Fibroblast of upper back skin (primary cell): ENCODE measurements around the gene GABARAP.

Experiments used
- DNase-seq: peaks from one replicate; pipeline ENCODE4 v3.0.0-alpha.2; 2013

The GABARAP gene

DNA sequence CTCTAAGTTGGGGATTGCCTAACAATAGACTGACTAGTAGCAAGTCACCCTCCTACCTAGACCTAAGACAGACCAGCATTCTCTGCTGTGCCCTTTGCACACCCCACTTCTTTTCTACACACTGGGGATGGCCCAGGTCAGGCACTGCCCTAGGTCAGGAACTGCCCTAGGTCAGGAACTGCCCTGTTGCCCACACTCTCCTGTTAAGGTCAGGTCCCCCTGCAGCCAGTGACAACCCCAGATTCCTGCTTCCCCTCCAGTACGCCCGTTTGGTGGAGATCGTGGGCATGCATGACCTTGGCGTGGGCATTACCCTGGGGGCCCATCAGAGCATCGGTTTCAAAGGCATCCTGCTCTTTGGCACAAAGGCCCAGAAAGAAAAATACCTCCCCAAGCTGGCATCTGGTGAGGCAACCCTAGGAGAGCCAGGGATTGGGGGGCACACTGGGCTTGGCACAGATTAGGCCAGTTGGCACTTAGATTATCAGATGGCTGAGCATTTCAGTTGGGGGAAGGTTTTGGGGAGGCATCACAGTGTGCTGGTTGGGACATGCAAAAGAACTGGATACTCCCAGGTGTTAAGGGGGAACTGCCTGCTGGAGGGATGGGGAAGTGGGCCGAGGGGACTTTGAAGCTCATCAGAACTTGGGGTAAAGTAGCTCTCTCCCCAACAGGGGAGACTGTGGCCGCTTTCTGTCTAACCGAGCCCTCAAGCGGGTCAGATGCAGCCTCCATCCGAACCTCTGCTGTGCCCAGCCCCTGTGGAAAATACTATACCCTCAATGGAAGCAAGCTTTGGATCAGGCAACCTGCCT lies 20.8 kb downstream of the GABARAP start:
- no peak for DNase-seq

DNA sequence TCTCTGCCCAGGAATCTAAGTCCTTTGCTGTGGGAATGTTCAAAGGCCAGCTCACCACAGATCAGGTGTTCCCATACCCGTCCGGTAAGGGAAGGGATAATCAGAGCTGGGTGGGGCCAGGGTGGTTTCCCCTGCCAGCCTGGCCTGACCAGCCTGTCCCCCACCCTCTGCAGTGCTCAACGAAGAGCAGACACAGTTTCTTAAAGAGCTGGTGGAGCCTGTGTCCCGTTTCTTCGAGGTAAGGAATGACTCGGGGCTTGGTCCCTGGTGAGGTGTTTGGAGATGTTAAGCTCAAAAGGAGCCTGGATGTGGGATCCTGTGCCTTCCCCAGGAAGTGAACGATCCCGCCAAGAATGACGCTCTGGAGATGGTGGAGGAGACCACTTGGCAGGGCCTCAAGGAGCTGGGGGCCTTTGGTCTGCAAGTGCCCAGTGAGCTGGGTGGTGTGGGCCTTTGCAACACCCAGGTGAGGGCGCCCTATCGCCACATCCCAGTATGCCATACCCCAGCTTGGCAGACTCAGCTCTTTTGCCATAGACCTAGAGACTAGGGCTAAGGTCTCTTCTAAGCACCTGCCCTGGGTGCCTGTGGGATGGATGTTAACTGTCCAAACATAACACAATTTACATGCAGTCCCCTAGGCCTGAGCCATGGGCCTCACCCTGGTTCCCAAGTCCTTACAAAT lies 21.5 kb downstream of the GABARAP start:
- DNase-seq: peak; percentile 57

DNA sequence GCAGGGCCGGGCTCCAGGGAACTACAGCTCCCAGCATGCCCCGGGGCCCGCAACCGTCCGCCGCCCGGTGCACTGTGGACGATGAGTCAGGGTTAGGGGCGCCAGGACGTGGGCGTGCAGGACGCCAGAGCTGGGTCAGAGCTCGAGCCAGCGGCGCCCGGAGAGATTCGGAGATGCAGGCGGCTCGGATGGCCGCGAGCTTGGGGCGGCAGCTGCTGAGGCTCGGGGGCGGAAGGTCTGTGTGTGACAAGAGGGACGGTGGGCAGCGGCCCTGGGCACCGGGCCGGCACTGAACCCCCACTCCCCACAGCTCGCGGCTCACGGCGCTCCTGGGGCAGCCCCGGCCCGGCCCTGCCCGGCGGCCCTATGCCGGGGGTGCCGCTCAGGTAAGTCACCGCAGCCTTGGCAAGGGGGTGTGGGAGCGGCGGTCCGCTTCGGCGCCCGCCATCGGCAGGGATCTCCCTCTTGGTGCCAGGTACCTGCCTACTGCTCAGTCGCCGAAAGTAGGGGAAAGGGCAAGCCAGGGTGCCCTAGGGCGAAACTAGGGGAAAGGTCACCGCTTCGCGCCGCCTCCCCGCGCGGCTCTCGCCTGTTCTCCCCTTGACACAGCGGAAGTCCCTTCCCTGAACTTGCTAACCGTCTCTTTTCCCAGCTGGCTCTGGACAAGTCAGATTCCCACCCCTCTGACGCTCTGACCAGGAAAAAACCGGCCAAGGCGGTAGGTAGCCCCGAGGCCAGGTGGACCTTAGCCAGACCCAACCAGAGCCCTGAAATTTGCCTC lies 22.2 kb downstream of the GABARAP start, which contains the start of the genes ACADVL and DLG4:
ACADVL (plus strand) TSS at position 127 of the 781 bp plus-strand sequence; CDS start at position 174, 47 bp downstream.
DLG4 (minus strand) TSS at position 25 of the 781 bp plus-strand sequence.
- DNase-seq: peak; percentile 87

DNA sequence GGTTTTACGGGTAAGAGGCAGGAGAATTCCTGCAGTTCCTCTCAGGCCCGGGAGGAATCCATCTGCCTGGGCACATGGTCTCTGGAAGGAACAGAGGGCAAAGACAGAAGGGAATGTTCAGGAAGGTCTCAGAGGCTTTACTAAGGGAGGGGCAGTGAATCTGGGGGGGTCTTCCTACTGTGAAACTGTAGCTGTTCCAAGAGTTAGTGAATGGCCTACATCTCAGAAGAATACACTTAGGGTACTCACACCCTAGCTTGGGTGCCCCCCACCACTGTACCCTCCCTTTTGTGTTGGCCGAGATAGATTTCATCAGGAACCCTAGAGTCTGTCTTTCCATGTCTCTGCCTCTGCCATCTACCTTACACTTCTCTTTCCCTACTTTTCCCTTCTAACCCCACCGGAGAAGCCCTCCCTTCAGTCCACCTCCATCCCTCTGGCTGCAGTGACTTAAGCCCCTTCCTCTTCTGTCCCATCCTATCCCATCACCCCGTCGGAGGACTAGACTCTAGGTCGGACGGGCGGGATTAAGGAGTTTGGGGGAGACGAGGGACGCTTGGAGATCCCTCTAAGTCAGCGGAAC lies 22.9 kb downstream of the GABARAP start:
- DNase-seq: no peak

DNA sequence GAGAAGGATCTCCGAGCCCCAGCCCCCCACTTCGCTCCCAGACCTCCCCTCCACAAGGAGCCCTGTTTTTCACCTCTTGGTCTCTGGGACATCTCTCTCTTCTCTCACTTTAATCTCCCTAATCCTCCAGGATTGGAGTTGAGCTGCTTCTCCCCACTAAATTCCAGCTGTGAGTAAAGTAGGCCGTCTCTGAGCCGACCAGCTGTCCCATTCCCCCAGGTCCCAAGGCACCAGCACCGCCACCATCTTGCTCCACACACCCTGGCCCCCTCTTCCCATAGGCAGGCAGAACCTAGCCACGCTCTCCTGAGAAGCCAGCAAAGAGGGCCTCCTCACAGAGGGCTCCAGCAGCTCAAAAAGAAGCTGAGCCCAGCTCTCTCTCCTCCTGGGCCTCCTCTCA lies 23.5 kb downstream of the GABARAP start:
- DNase-seq: no peak

DNA sequence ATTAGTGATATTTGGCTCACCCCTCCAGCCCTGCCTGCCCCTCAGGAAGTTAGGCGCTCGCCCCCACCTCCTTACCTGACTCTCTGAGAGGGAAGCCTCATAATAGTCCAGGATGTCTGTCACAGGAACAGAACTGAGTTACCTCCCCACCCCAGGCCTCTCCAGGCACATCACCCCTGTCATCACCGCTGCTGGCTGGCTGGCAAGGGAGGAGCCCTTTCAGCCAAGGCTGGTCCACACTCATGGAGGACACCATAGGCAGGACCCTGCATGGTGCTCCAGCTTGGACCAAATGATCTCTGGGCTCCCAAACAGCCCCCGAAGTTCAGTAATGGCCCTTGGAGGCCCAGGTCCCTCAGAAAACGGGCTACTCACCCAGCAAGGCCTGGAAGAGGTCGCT lies 24.1 kb downstream of the GABARAP start:
- DNase-seq: no peak

DNA sequence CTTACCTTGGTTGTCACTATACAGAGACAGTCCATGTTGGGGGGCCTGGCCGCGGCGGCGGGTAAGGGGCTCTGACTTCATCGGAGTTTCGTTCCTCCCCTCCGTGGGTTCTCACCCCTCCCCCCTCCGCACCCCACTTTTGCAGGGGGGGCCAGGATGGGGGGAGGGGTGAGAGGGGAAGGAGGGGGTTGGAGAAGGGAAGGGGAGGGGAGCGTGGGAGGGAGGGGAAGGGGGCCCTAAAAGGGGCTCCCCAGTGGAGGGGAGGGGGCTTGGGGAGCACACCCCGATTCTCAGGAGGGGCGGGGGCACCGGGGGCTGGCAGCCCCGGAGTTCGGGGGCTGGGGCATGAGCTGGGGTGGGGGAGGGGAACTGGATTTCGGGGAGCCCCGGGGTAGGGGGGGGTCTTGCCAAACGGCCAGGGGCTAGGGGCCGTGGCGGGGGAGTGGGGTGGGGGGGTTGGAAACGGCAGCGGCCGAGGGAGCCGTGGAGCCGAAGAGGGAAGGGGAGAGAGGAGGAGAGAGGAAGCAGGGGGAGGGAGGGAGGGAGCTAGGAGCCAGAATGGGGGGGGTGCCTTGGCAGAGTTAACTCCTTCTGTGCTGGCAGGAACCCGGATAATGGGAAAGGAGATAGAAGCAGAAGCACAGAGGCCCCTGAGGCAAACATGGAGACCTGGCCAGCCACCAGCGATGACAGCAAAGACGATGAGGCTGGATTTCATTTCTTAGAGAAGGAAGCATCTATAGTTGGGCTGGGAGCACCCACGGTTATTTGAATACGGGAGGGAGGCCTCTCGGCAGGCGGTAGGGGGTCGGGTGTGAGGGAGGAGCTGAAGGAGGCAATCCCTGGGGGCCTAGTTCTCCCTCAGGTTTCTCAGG lies 24.9 kb downstream of the GABARAP start:
- peak; percentile 83 for DNase-seq

DNA sequence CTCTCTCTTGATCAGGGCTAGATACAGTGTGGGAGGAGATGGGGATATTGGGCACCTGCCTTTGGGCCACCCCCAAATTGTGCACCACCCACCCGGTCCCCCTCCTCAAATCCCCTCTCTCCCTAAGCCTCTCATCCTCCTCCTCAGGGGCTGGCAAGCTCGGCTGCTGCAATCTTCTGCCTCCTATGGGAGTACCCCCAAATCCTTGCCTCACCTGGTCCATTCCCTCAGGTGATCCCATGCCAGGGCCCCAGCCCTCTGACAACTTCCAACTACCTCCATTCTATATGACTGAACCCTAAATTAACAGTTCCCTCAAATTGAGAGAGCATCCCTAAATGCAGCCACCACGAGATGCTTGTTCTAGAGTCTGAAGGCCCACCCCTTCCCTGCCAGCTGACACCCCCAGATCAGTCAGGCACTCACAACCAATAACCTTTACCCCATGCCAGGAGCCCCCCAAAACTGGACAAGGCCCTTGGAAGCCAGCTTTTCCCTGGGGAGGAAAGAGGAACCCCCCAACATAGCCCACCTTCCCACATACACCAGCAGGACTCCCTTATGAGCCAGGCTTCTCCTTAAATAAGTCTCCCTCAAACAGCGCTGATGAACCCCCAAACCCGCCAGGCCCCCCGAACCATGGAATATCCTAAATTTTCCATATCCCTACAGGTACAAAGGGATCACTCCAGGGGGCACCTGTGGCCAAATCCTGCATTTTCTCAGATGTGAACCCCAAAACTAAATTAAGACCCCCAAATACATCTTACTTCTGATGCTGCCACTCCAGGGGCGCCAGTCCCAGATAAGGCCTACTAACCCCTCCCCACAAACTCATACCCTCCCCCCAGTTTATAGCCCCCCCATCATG lies 25.8 kb downstream of the GABARAP start:
- DNase-seq: no peak

DNA sequence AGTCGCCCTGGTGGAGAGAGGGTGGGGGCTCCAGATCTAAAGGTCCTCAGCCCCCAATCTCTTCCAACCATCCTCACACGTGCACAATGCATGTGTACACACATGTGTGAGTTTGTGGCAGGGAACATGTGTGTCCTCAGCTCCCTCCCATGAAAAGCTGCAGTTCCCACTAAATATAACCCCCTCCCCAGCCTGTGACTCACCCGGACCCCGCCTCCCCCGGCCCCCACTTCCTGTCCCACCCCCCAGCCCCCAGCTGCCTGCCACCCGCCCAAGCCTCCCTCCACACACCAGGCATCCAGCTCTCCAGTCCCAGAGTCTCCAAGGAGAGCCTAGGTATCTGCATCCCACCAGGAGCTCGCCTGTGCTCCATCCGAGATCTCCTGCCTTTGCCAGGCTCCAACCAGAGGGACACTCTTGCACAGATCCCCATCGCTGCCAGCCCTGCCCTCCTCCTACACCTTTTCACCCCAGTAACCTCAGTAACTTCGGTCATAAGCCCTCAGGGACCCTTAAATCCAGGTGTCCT lies 26.5 kb downstream of the GABARAP start:
- DNase-seq: peak; percentile 37

DNA sequence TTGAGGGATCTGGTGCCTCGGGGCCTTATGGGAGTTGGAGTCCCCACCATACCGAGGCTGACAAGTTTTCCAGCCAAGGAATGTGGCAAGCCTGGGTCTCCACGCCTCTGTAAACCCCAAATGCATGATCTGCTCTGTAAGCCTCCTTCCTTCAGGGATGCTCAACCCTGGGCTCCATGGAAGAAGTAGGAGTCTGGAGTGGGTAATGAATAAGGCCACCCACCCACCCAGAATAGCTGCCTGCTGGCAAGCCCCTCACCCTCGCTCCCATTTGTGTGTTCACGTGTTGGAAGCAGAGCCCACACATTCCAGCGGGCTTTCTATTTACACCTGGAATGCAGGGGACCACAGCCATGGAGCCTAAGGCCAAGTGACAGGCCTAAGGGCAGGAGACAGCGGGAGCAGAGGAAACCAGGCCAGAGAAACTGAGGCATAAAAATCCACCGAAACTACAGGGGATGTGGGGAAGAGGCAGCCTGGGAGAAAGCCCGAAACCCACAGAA lies 27.1 kb downstream of the GABARAP start:
- DNase-seq: no peak

DNA sequence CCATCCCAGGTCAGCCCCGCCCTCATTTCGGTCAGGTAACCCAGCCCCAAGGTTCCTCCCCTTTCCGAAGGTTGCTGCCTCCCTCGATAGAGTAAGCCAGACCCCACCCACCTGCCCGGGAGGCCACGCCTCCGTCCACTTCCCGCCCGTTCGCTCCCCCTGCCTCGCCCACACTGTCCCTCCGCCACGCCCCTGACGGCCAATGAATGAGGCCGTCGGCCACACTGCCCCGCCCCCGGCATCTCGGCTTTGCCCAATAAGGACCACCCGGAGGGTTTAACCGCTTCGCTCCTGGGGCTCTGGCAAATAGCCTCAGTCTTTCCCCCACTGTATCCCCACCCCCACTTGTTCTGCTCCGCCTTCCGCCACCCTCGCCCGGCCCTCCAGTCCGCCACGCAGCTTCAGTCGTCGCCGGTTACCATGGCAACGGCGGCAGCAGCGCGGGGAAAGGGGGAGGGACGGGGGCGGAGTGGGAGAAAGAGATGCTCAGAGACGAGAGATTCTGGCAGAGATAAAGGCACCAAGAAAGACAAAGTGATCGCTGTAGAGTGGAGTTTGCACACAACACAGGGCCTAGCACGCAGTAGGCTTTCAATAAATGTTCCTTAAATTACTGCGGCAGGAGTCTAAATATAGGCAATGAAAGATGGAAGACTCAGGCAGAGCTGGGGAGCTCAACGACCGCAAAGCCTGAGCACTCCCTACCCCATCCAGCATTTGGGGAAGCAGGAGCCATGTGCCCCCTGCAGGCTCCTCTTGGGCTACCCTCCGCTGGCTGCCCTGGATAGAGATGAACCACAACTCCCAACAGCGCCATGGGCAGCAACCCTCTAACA lies 27.7 kb downstream of the GABARAP start:
- DNase-seq: peak; percentile 97

DNA sequence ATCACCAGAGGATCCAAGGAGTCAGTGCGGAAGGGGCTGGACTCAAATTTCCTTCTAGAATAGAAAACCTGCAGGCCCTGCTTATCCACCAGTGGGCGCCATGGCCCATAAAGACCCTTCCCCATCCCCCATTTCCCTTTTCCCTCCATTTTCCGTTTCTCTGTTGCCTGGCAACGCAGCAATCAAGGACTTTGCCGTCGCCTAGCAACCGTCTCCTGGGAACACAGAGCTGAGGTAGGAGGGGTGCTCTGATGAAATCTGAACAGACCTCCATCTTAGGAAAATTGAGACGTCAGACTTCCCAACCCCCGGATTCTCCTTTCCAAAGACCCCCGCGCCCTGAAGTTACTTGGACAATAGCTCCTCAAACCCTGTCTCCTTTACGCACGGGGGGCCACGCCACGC lies 28.4 kb downstream of the GABARAP start:
- peak; percentile 77 for DNase-seq

DNA sequence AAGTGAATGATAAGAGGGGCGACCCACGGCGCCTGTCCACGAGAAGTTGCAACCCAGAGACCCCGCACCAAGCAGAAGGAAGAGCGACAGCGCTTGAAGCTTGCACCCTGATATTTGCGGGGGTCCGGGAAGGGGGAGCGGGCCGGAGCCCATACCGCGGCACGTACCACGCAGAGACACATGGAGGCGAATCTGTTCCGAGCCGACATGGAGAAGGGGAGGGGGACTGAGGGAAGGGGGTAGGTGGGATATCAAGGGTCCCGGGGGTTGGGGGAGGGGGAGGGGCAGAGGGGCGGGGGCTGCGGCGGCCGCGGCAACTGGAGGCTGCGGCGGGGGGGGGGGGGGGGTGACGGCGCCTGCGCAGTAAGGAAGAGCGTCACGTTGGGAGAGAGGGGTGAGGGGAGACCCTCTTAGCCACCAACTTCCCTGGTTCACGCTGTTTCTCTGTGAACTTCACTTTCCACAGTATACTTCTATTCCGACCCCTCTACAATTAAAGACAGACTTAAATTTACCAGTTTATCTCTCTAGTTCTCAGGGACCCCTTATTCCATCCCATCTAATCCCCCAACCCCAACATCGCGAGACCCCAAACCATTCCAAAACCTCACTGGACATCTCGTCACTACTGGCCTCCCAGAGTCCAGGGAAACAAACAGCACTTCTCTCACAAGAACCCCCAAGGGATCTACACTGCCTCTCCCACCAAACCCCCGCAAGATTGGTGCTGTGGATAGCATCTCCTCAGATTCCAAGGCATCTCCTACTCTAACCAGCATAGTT lies 30.6 kb downstream of the GABARAP start:
- DNase-seq: no peak

DNA sequence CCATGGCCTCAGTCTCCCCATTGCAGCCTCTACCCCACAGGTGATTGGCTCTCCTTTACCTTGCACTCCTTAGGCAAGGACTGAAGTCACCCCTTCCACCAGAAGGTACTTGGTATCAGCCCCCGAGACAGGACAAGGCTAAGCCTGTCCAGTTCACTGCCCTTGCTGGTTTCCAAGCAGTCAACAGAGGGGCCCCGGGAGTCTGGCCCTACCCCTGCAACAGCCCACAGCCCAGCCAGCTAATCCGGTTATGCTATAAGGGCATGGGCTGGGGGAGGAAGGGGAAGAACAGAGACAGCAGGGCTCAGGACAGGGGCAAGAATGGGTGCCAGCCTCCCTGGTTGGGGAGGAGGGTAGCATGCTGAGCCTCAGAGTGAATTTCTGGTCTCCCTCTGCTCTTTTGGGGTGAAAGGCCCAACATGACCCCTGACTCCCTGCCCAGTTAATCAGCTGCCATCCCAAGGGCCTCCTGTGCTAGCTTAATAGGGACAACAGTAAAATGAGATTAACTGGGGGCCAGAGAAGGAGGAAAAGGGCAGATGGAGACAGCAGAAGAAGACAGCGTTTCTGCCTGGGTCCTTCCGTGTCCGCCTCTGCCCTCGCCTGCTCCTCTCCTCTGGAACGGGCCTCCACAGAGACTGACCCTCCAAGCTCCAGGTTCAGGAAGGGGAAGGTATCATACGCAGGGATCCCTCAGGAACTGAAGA lies 33.3 kb downstream of the GABARAP start:
- no peak for DNase-seq

DNA sequence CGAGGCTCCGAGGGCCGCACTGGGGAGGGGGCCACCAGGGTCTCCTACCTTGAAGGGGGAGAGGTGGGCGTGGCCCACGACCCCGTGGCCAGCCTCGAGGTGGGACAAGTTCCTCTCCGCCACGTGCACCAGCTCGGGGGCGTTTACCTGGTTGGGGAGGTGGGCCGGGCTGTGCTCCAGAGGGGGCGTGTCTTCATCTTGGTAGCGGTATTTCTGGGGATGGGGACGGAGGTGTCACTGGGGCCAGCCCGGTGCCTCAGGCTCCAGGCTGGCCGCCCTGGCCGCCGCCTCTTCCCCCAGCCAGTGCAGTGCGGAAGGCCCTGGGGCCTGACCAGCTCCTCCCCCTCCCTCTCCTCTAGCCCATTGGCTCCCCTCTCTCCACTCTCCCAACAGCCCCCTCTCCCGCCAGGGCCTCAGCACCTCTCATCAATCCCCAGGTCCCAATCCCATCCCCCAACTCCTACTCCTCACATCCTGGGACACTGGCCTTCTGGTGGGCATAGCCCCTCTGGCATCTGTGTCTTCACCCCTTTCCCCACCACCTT lies 34.1 kb downstream of the GABARAP start:
- DNase-seq: no peak

DNA sequence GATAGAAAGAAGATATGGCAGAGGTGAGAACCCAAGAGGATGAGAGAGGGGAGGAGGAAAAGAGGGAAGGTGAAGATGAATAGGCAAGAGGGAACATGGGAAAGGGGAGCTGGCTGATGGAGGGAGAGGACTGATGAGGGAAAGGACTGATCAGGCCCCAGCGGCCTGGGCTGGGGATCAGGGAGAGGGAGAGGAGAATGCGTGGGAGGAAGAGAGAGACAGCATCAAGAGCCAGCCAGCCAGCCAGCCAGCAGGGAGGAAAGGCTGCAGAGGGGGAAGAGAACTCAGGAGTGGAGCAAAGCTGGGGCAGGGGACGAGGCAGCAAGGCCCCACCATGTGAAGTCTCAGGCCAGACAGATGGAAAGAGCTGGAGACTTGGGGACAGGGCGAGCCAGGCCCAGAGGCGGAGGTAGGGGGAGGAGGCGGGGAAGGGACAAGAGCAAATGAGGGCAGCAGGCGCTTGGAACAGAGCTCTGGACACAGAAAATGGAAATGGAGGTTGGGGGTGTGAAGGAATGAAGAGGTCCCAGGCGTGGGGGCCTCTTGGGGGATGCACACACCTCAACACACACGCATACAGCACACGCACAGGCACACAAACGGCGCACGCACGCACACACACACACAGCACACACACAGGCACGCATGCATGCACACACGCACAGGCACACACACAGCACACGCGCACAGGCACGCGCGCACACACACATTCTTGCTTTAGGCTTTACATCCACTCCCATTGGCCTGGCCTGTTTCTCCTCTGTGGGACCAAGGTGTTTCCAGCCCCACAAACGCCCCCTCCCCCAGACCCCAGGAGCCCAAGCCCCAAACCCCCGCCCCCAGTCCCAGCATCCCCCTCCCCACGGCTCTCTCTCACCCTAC lies 34.9 kb downstream of the GABARAP start:
- no peak for DNase-seq

DNA sequence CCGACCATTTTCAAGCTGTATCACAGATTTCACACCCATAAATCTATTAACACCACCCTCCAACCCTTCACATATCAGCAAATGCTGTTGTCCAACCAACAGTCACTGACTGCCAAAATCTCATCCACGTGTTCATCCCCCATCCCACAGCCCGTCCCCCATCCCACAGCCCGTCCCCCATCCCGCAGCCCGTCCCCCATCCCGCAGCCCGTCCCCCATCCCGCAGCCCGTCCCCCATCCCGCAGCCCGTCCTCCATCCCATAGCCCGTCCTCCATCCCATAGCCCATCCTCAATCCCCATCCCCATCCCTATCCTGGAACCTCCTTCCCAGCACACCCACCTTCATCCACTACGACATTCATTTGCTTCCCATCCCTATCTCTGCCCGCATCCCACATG lies 36.7 kb downstream of the GABARAP start:
- DNase-seq: no peak
